Gastrocnemius medialis (tissue), 4 donors: ENCODE results near the gene SKIC8.

Experiments used
- CTCF ChIP-seq, 5 experiments: fragments of 450-650 bp in 3 of 5; fragments of 200-600 bp in 2 of 5; sonication (generic) in 2 of 5; IDR thresholded peaks in 4 of 5; conservative IDR thresholded peaks in 1 of 5; 1 replicate in 4 of 5; 2 replicates in 1 of 5; pipeline ENCODE4 v1.5.1; 2016 to 2019; ENCODE audit warnings: antibody characterized with exemption in 5 of 5, mild to moderate bottlenecking in 3 of 5, moderate library complexity in 3 of 5
- POLR2A ChIP-seq, 2 donors: fragments of 450-650 bp; IDR thresholded peaks; one replicate each; pipeline ENCODE4 v1.6.1; 2017; ENCODE audit warnings: antibody characterized with exemption in 2 of 2, mild to moderate bottlenecking in 2 of 2, moderate library complexity in 2 of 2

DNA sequence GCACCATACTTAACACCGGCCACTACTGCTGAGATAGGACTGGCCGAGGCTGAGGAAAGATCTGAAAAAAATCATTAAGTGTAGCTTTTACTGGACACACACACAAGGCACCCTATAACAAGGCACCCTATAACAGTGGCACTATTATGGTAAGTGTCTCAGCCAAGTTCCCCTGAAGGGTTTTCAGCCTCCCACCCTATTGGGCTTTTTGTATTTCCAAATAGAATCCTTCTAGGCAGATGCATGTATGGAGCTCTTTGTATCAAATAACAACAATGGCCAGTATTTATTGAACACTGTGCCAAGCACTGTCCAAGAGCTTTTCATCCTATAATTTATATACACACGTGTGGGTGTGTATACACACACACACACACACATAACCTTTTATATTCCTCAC is 41.7 kb downstream of the SKIC8 start:
- TF ChIP-seq CTCF (IDR thresholded peaks at IDR 0.05 in 4 of 5, conservative IDR thresholded peaks at IDR 0.05 in 1 of 5) (no peak), POLR2A (IDR thresholded peaks at IDR 0.05) (no peak)
